Measurements from ENCODE around the gene CRTAC1.

DNA sequence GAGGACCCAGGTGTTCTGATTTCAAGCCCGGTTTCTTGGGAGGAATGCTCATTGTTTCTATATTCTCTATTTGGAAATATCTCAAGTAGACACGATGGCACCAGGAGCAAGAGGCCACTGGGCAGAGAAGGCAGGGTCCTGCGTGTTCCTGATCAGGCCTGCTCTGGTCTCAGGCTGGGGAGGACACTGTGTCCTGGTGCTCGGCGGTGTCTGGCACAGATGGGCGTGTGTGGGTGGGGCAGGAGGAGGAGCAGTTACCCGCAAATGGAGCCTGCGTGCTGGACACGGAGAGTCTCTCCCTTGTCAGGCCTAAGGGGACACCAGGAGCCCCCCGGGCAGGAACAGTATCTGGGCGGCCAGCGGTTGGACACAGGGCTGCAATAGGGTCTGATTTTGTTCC, 206.7 kb downstream of the CRTAC1 start:
- TF ChIP-seq ZNF70 (CRISPR knock-in tag; IDR thresholded peaks at IDR 0.05), result no peak
- TF ChIP-seq, protein P1, sequence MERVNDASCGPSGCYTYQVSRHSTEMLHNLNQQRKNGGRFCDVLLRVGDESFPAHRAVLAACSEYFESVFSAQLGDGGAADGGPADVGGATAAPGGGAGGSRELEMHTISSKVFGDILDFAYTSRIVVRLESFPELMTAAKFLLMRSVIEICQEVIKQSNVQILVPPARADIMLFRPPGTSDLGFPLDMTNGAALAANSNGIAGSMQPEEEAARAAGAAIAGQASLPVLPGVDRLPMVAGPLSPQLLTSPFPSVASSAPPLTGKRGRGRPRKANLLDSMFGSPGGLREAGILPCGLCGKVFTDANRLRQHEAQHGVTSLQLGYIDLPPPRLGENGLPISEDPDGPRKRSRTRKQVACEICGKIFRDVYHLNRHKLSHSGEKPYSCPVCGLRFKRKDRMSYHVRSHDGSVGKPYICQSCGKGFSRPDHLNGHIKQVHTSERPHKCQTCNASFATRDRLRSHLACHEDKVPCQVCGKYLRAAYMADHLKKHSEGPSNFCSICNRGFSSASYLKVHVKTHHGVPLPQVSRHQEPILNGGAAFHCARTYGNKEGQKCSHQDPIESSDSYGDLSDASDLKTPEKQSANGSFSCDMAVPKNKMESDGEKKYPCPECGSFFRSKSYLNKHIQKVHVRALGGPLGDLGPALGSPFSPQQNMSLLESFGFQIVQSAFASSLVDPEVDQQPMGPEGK (CRISPR knock-in tag; IDR thresholded peaks at IDR 0.05; ENCODE audit: borderline replicate concordance), result no peak
- TF ChIP-seq CSDC2 (CRISPR knock-in tag; IDR thresholded peaks at IDR 0.05), result no peak
- no peak for TF ChIP-seq PPARA (CRISPR knock-in tag; IDR thresholded peaks at IDR 0.05; ENCODE audit: borderline replicate concordance)
- TF ChIP-seq ZNF565 (CRISPR knock-in tag; conservative IDR thresholded peaks at IDR 0.05; ENCODE audit: low read depth), result no peak
- no peak for TF ChIP-seq RARB (CRISPR knock-in tag; IDR thresholded peaks at IDR 0.05)

Measured in SK-N-SH treated with all-trans-retinoic acid at 6 μM for 48 hours (cell line).